HepG2 (cell line): ENCODE data around the gene HS2ST1. TPM values are rescaled to one million over a fixed set of nuclear protein-coding genes. Genes with fewer than 3 reads are reported as not detected.

Experiments
- ATAC-seq: fragments of 200-7000 bp; cut with Tn5 transposase; 3 replicates; pipeline ENCODE4 v1.9.1; 2020; ENCODE audit warnings: mild to moderate bottlenecking, moderate library complexity
- BruUV-seq: library from RNA; stranded (reverse); fragments of 400-500 nt; replicated peaks from 2 replicates; lab custom pipeline; 2021; lab: Mats Ljungman, UMichigan
- CTCF ChIA-PET: fragments of 300-600 bp; formaldehyde crosslinking; extraction: SDS; loops from one replicate; lab custom pipeline; 2021; ENCODE audit warnings: low total read pairs, inconsistent platforms, low intra/inter-chr PET ratio; lab: Yijun Ruan, JAX
- POLR2A ChIA-PET: fragments of 350-600 bp; sonication (Branson Sonifier 250); formaldehyde crosslinking; loops from one replicate; lab custom pipeline; 2020; ENCODE audit warnings: antibody characterized with exemption, inconsistent platforms; lab: Yijun Ruan, JAX
- DNase-seq: peaks from one replicate; pipeline ENCODE4 v3.0.0-alpha.2; 2015; ENCODE audit warnings: low spot score
- FAIRE-seq: peaks from 3 replicates; lab custom pipeline; 2011; peaks lifted over from hg19 to GRCh38; lab: Jason Lieb, UNC
- H2AFZ ChIP-seq: one replicate; pipeline ENCODE4 v1.6.1; 2011; ENCODE audit warnings: low read length, inconsistent platforms
- H3K27ac ChIP-seq: fragments of 300-600 bp; 3 replicates; pipeline ENCODE4 v1.8.0; 2011; ENCODE audit warnings: mixed run types, mild to moderate bottlenecking, mixed read lengths, low read length, inconsistent platforms; ENCODE audit not compliant: insufficient read depth; ENCODE audit errors: extremely low read length
- H3K27me3 ChIP-seq, 2 experiments: fragments of 200-600 bp in 1 of 2; 2 replicates in 1 of 2; 3 replicates in 1 of 2; pipeline versions ENCODE4 v1.6.0 to v1.8.0; 2011; ENCODE audit warnings: low read length in 2 of 2, mild to moderate bottlenecking in 2 of 2, moderate library complexity in 2 of 2, inconsistent platforms in 1 of 2; ENCODE audit not compliant: insufficient read depth in 2 of 2, control insufficient read depth in 1 of 2
- H3K36me3 ChIP-seq, 2 experiments: fragments of 200-600 bp in 1 of 2; replicated peaks in 1 of 2; 2 replicates in 1 of 2; 3 replicates in 1 of 2; pipeline versions ENCODE4 v1.5.1 to v1.8.0; 2011; ENCODE audit warnings: low read length in 2 of 2, inconsistent platforms in 1 of 2; ENCODE audit not compliant: insufficient read depth in 2 of 2, control insufficient read depth in 1 of 2
- H3K4me1 ChIP-seq: 2 replicates; pipeline ENCODE4 v1.5.1; 2012; ENCODE audit warnings: low read length, inconsistent platforms; ENCODE audit not compliant: insufficient read depth
- H3K4me2 ChIP-seq: 2 replicates; pipeline ENCODE4 v1.6.0; 2011; ENCODE audit warnings: low read depth, low read length, inconsistent platforms
- H3K4me3 ChIP-seq, 3 experiments: fragments of 200-600 bp in 1 of 3; sonication (generic), shearing (Covaris generic) in 1 of 3; replicated peaks in 1 of 3; 2 replicates each; pipeline ENCODE4 v1.5.1; 2011 to 2016; ENCODE audit warnings: low read length in 3 of 3, inconsistent platforms in 2 of 3, low read depth in 2 of 3, mild to moderate bottlenecking in 2 of 3, control low read depth in 1 of 3, mixed read lengths in 1 of 3; ENCODE audit not compliant: insufficient read depth in 1 of 3
- H3K79me2 ChIP-seq: one replicate; pipeline ENCODE4 v1.6.1; 2011; ENCODE audit warnings: low read length, inconsistent platforms; ENCODE audit not compliant: insufficient read depth
- H3K9ac ChIP-seq: 2 replicates; pipeline ENCODE4 v1.6.0; 2011; ENCODE audit warnings: mild to moderate bottlenecking, low read depth, low read length, inconsistent platforms; ENCODE audit not compliant: insufficient read depth
- H3K9me3 ChIP-seq: 2 replicates; pipeline ENCODE4 v1.5.1; 2012; ENCODE audit warnings: mild to moderate bottlenecking, low read length
- H4K20me1 ChIP-seq: 2 replicates; pipeline ENCODE4 v1.6.0; 2011; ENCODE audit warnings: inconsistent platforms, mild to moderate bottlenecking, low read length, moderate library complexity; ENCODE audit not compliant: insufficient read depth
- ARID4A ChIP-seq: sonication (generic); formaldehyde crosslinking; IDR thresholded peaks from 2 replicates; pipeline ENCODE4 v1.5.0; 2020; ENCODE audit warnings: mild to moderate bottlenecking, missing genetic modification reagents, borderline replicate concordance
- ASH2L ChIP-seq: fragments of 300-600, 200-600 bp; sonication (generic); IDR thresholded peaks from 2 replicates; pipeline ENCODE4 v1.7.0; 2017; ENCODE audit warnings: low read depth, mild to moderate bottlenecking, moderate library complexity, mixed read lengths, low read length; ENCODE audit not compliant: insufficient read length
- EED ChIP-seq: sonication (generic); formaldehyde crosslinking; IDR thresholded peaks from 2 replicates; pipeline ENCODE4 v1.5.0; 2020; ENCODE audit warnings: mild to moderate bottlenecking, missing genetic modification reagents
- HNF4G ChIP-seq, 2 experiments: sonication (generic) in 1 of 2; formaldehyde crosslinking in 1 of 2; IDR thresholded peaks; 2 replicates each; pipeline versions ENCODE4 v1.4.0 to v1.6.1; 2011 to 2020; ENCODE audit warnings: borderline replicate concordance in 2 of 2, low read depth in 2 of 2, mild to moderate bottlenecking in 2 of 2, low read length in 1 of 2, missing genetic modification reagents in 1 of 2, moderate library complexity in 1 of 2
- NCOR1 ChIP-seq: fragments of 200-600 bp; sonication (generic); IDR thresholded peaks from 2 replicates; pipeline ENCODE4 v1.7.0; 2017; ENCODE audit warnings: antibody characterized with exemption, low read length, borderline replicate concordance
- POGZ ChIP-seq: sonication (generic); formaldehyde crosslinking; IDR thresholded peaks from 2 replicates; pipeline ENCODE4 v1.4.0; 2020; ENCODE audit warnings: mild to moderate bottlenecking, missing genetic modification reagents
- TBP ChIP-seq: sonication (generic); formaldehyde crosslinking; IDR thresholded peaks from 2 replicates; pipeline ENCODE4 v1.5.0; 2020; ENCODE audit warnings: missing genetic modification reagents
- UBTF ChIP-seq: sonication (generic); formaldehyde crosslinking; IDR thresholded peaks from 2 replicates; pipeline ENCODE4 v1.4.0; 2020; ENCODE audit warnings: mild to moderate bottlenecking, missing genetic modification reagents
- ZBTB7A ChIP-seq: sonication (generic); formaldehyde crosslinking; IDR thresholded peaks from 2 replicates; pipeline ENCODE4 v1.8.0; 2022; ENCODE audit warnings: mild to moderate bottlenecking, missing genetic modification reagents
- ZNF18 ChIP-seq: sonication (generic); formaldehyde crosslinking; IDR thresholded peaks from 2 replicates; pipeline ENCODE4 v1.8.0; 2022; ENCODE audit warnings: mild to moderate bottlenecking, missing genetic modification reagents; ENCODE audit not compliant: insufficient replicate concordance
- ZNF598 ChIP-seq: sonication (generic); formaldehyde crosslinking; IDR thresholded peaks from 2 replicates; pipeline ENCODE4 v1.5.1; 2020; ENCODE audit warnings: mild to moderate bottlenecking, missing genetic modification reagents, borderline replicate concordance
- ZNF703 ChIP-seq: sonication (generic); formaldehyde crosslinking; IDR thresholded peaks from 2 replicates; pipeline ENCODE4 v1.5.1; 2020; ENCODE audit warnings: missing genetic modification reagents, mild to moderate bottlenecking, moderate library complexity, borderline replicate concordance
- ZNF775 ChIP-seq: sonication (generic); formaldehyde crosslinking; IDR thresholded peaks from 2 replicates; pipeline ENCODE4 v1.4.0; 2020; ENCODE audit warnings: missing genetic modification reagents, mild to moderate bottlenecking, moderate library complexity, borderline replicate concordance
- ZNF776 ChIP-seq: sonication (generic); formaldehyde crosslinking; IDR thresholded peaks from 2 replicates; pipeline ENCODE4 v1.4.0; 2020; ENCODE audit warnings: mild to moderate bottlenecking, missing genetic modification reagents
- WGBS: methylation state at CpG from one replicate; pipeline ENCODE4 v1.1.6; 2017; ENCODE audit warnings: low lambda C conversion rate; 5-methylcytosine and 5-hydroxymethylcytosine counted together
- in situ Hi-C: cut with HindIII; loops from 2 replicates; pipeline ENCODE4 v1.10.0; 2017; ENCODE audit warnings: low pct_unique_long_range_greater_than_20kb; ENCODE audit not compliant: extremely low pct_ligation_motif_present
- intact Hi-C: fragments of 100-400 bp; cut with micrococcal nuclease; formaldehyde crosslinking; loops from one replicate; pipeline ENCODE4 v1.10.0; 2022; ENCODE audit not compliant: unreplicated experiment
- polyA plus RNA-seq, 8 experiments: library from polyadenylated mRNA; depleted of rRNA in 3 of 8; stranded (reverse) in 7 of 8; unstranded in 1 of 8; fragments of >200 nt; fragmentation: Illumina TruSeq in 4 of 8; extraction: Trizol in 4 of 8; gene quantifications; 2 replicates each; pipeline versions ENCODE4 v1.2.1 to v1.2.3, GENCODE V29; 2011 to 2016; ENCODE audit warnings: low read depth in 4 of 8, missing spikeins in 1 of 8, mixed read lengths in 1 of 8; ENCODE audit not compliant: insufficient read depth in 1 of 8
- total RNA-seq, 5 experiments: library from RNA; depleted of rRNA; stranded (reverse); fragments of >200 nt; fragmentation: Illumina TruSeq; extraction: Trizol; gene quantifications; 2 replicates each; pipeline ENCODE4 v1.2.3, GENCODE V29; 2016; ENCODE audit warnings: low read depth in 1 of 5

The HS2ST1 gene
- total and polyA plus RNA-seq, 2 of the 13 experiments (the other 11 are each of a cell fraction or from before 2014, with no cell fraction given) = 22.1 to 58.7 TPM

- FAIRE-seq = peak; percentile 68
- BruUV-seq = TSS peak; percentile 44
- TF ChIP-seq ZNF598 (CRISPR knock-in tag) (no peak), UBTF (no peak), HNF4G (IDR thresholded peaks at IDR 0.05; ENCODE audit: borderline replicate concordance, low read depth, low read length) (peak; percentile 51; the same call in 1 of the 2 replicates), HNF4G (CRISPR knock-in tag; IDR thresholded peaks at IDR 0.05; ENCODE audit: borderline replicate concordance, low read depth) (no peak), TBP (CRISPR knock-in tag) (no peak), ZNF703 (CRISPR knock-in tag) (no peak), ZNF776 (no peak), ZNF18 (peak; percentile 53), POGZ (0 out of 2 replicates have a peak, but pooled peaks have one; percentile 32), ZBTB7A (CRISPR knock-in tag) (no peak), EED (CRISPR knock-in tag) (no peak), NCOR1 (0 out of 2 replicates have a peak, but pooled peaks have one; percentile 44), ZNF775 (CRISPR knock-in tag) (no peak), ASH2L (peak; percentile 1), ARID4A (0 out of 2 replicates have a peak, but pooled peaks have one; percentile 2)
Observed at GRCh38 chr1:86915737-86916235, 1.4 kb downstream of the HS2ST1 start.

More at GRCh38 chr1:86915737-86916235, 1.4 kb downstream of the HS2ST1 start:
- Histone ChIP-seq H3K4me1 (peaks cover 49% of the 10 kb centered on the region), H2AFZ (peak overlapping the region; percentile 67), H3K27me3 (peaks cover 0 to 5% of the 10 kb centered on the region in 2 experiments; a peak in 2 of 5 replicates), H3K9ac (peak overlapping the region; percentile 87), H3K9me3 (no peaks in the 10 kb centered on the region), H3K4me2 (peak overlapping the region; percentile 78), H4K20me1 (peaks cover 18% of the 10 kb centered on the region), H3K79me2 (peaks cover 94% of the 10 kb centered on the region), H3K27ac (peak overlapping the region; percentile 95), H3K4me3 (peak overlapping the region; percentile 76 to 96 (median 87)), H3K36me3 (no peaks in the 10 kb centered on the region; a peak in 3 of 5 replicates)
- ChIA-PET POLR2A (interaction anchor here (1.0 to 4.6 kb wide), 7 partner anchors 18 to 142 kb away, joined by 3 to 65 read pairs (median 4); no protein-coding TSS in a partner anchor), CTCF (no interaction called here)
- ATAC-seq = no peak
- intact Hi-C loops = loop anchor here (1.0 to 10.0 kb wide), 5 partner anchors 19 to 211 kb away; partner anchors contain the start of gene SH3GLB1
- in situ Hi-C loops = loop anchor here (10.0 kb wide), 1 partner anchor 141 kb away; no protein-coding TSS in a partner anchor
- DNase-seq = peak; percentile 52
- under 1% methylated on average over 14 of the region's 14 CpGs for WGBS
